Caco-2 (cell line): ENCODE results near the gene HID1. TPM values are rescaled to one million over a fixed set of nuclear protein-coding genes. Genes with fewer than 3 reads are reported as not detected.
A peak's percentile ranks its signal among the peaks of the same experiment; 100 is the strongest.

Experiments used
- BruUV-seq: library from RNA; stranded (reverse); fragments of 400-500 nt; replicated peaks from 2 replicates; lab custom pipeline; 2021; lab: Mats Ljungman, UMichigan
- CTCF ChIA-PET: fragments of 300-600 bp; sonication (Branson Sonifier 250); formaldehyde crosslinking; loops from one replicate; lab custom pipeline; 2022; ENCODE audit warnings: antibody characterized with exemption; lab: Charles Lee
- POLR2A ChIA-PET: fragments of 300-600 bp; sonication (Branson Sonifier 250); formaldehyde crosslinking; loops from one replicate; lab custom pipeline; 2022; ENCODE audit warnings: antibody characterized with exemption; lab: Charles Lee
- DNase-seq, 2 experiments: peaks; one replicate each; pipeline versions ENCODE4 v3.0.0 to v3.0.0-alpha.2; 2020 to 2022
- H3K27me3 ChIP-seq: replicated peaks from 2 replicates; pipeline ENCODE4 v1.6.0; 2011; ENCODE audit warnings: low read length; ENCODE audit not compliant: control insufficient read depth, insufficient read depth
- H3K36me3 ChIP-seq: 2 replicates; pipeline ENCODE4 v1.5.1; 2011; ENCODE audit warnings: low read length; ENCODE audit not compliant: control insufficient read depth, insufficient read depth
- H3K4me1 ChIP-seq: fragments of 250-450 bp; sonication (Bioruptor Pico); 2 replicates; pipeline ENCODE4 v1.5.1; 2020; ENCODE audit warnings: mild to moderate bottlenecking
- H3K4me3 ChIP-seq: 2 replicates; pipeline ENCODE4 v1.5.1; 2011; ENCODE audit warnings: low read depth, mild to moderate bottlenecking, control low read depth, low read length
- H3K9me3 ChIP-seq: fragments of 250-450 bp; sonication (Bioruptor Pico); 2 replicates; pipeline ENCODE4 v1.5.1; 2020; ENCODE audit warnings: mild to moderate bottlenecking, moderate library complexity
- H3K27ac Mint-ChIP-seq: one replicate; pipeline ENCODE4 v1.8.0; 2022; ENCODE audit warnings: mixed read lengths; ENCODE audit not compliant: unreplicated experiment
- H3K27me3 Mint-ChIP-seq: one replicate; pipeline ENCODE4 v1.8.0; 2022; ENCODE audit warnings: mixed read lengths; ENCODE audit not compliant: insufficient read depth, unreplicated experiment
- H3K36me3 Mint-ChIP-seq: one replicate; pipeline ENCODE4 v1.8.0; 2022; ENCODE audit warnings: mild to moderate bottlenecking, mixed read lengths; ENCODE audit not compliant: insufficient read depth, unreplicated experiment
- H3K4me1 Mint-ChIP-seq: one replicate; pipeline ENCODE4 v1.8.0; 2022; ENCODE audit warnings: low read depth, mixed read lengths; ENCODE audit not compliant: unreplicated experiment
- H3K4me3 Mint-ChIP-seq: one replicate; pipeline ENCODE4 v1.8.0; 2022; ENCODE audit warnings: mild to moderate bottlenecking, moderate library complexity, mixed read lengths; ENCODE audit not compliant: unreplicated experiment
- H3K9me3 Mint-ChIP-seq: one replicate; pipeline ENCODE4 v1.8.0; 2022; ENCODE audit warnings: mixed read lengths; ENCODE audit not compliant: unreplicated experiment
- CTCF ChIP-seq, 2 experiments: fragments of 200-600 bp in 1 of 2; IDR thresholded peaks; 1 replicate in 1 of 2; 2 replicates in 1 of 2; pipeline versions ENCODE4 v1.5.1 to v1.8.0; 2011 to 2022; ENCODE audit warnings: antibody characterized with exemption in 1 of 2, control low read depth in 1 of 2, inconsistent platforms in 1 of 2, low read depth in 1 of 2, low read length in 1 of 2, mild to moderate bottlenecking in 1 of 2, moderate library complexity in 1 of 2; ENCODE audit not compliant: insufficient read depth in 1 of 2, severe bottlenecking in 1 of 2, unreplicated experiment in 1 of 2
- intact Hi-C: fragments of 100-400 bp; cut with micrococcal nuclease; formaldehyde crosslinking; loops from one replicate; pipeline ENCODE4 v1.10.0; 2022; ENCODE audit not compliant: unreplicated experiment
- total RNA-seq: library from RNA; stranded (reverse); gene quantifications from 2 replicates; pipeline ENCODE4 v1.2.3, GENCODE V29; 2022

The HID1 gene
- total RNA-seq, 1 experiment from 2014 or later, result 29.8 TPM

GRCh38 chr17:74981979-74982662 lies 9.6 kb upstream of the HID1 start:
- intact Hi-C loops, result loop anchor here (1.0 kb wide), 2 partner anchors 10 to 21 kb away; partner anchors contain the start of gene HID1
- peak; percentile 89 to 93 for DNase-seq
- peak overlapping the region; percentile 58 for H3K4me3 ChIP-seq
- no peaks in the 10 kb centered on the region for H3K9me3 Mint-ChIP-seq
- H3K36me3 ChIP-seq, result no peaks in the 10 kb centered on the region
- TF ChIP-seq CTCF (IDR thresholded peaks at IDR 0.05; ENCODE audit: insufficient read depth in 1 of 2, low read depth in 1 of 2, low read length in 1 of 2, severe bottlenecking in 1 of 2, unreplicated experiment in 1 of 2), result no peak
- H3K4me3 Mint-ChIP-seq, result peak overlapping the region; percentile 95
- ChIA-PET POLR2A (interaction anchor here (0.7 to 1.4 kb wide), 4 partner anchors 9 to 109 kb away, joined by 3 to 13 read pairs (median 6); partner anchors contain the start of genes FDXR, HID1 and MRPL58), CTCF (interaction anchor here (0.6 to 1.7 kb wide), 5 partner anchors 8 to 206 kb away, joined by 3 to 18 read pairs (median 4); partner anchors contain the start of gene NAT9)
- H3K9me3 ChIP-seq, result no peaks in the 10 kb centered on the region
- peaks cover 13% of the 10 kb centered on the region for H3K4me1 ChIP-seq
- no peaks in the 10 kb centered on the region for H3K27me3 Mint-ChIP-seq
- H3K4me1 Mint-ChIP-seq, result peaks cover 7% of the 10 kb centered on the region
- peaks cover 6% of the 10 kb centered on the region for H3K36me3 Mint-ChIP-seq
- H3K27me3 ChIP-seq, result no peaks in the 10 kb centered on the region
- BruUV-seq, result no TSS peak
- H3K27ac Mint-ChIP-seq, result peak overlapping the region; percentile 88

GRCh38 chr17:74981318-74981978 lies 8.9 kb upstream of the HID1 start:
- ChIA-PET POLR2A (no interaction called here), CTCF (no interaction called here)
- Histone ChIP-seq H3K27me3 (no peaks in the 10 kb centered on the region), H3K4me1 (peaks cover 13% of the 10 kb centered on the region), H3K36me3 (no peaks in the 10 kb centered on the region), H3K9me3 (no peaks in the 10 kb centered on the region), H3K4me3 (peak overlapping the region; percentile 58)
- DNase-seq, result no peak
- Mint-ChIP-seq H3K9me3 (no peaks in the 10 kb centered on the region), H3K4me3 (peak overlapping the region; percentile 95), H3K4me1 (peaks cover 7% of the 10 kb centered on the region), H3K27me3 (peaks cover 2% of the 10 kb centered on the region), H3K36me3 (peaks cover 6% of the 10 kb centered on the region), H3K27ac (peak overlapping the region; percentile 88)
- BruUV-seq, result TSS peak; percentile 94
- intact Hi-C loops, result no loop called here
- no peak for TF ChIP-seq CTCF (IDR thresholded peaks at IDR 0.05; ENCODE audit: insufficient read depth in 1 of 2, low read depth in 1 of 2, low read length in 1 of 2, severe bottlenecking in 1 of 2, unreplicated experiment in 1 of 2)

GRCh38 chr17:74979408-74980146 lies 7.0 kb upstream of the HID1 start:
- POLR2A ChIA-PET, result no interaction called here
- intact Hi-C loops, result no loop called here
- Mint-ChIP-seq H3K27me3 (peaks cover 2% of the 10 kb centered on the region), H3K36me3 (peaks cover 6% of the 10 kb centered on the region), H3K9me3 (no peaks in the 10 kb centered on the region), H3K4me3 (no peak overlapping the region), H3K4me1 (no peaks in the 10 kb centered on the region), H3K27ac (no peak overlapping the region)
- H3K4me1 ChIP-seq, result peaks cover 13% of the 10 kb centered on the region
- no peak for TF ChIP-seq CTCF (IDR thresholded peaks at IDR 0.05; ENCODE audit: insufficient read depth in 1 of 2, low read depth in 1 of 2, low read length in 1 of 2, severe bottlenecking in 1 of 2, unreplicated experiment in 1 of 2)
- no peaks in the 10 kb centered on the region for H3K36me3 ChIP-seq
- H3K27me3 ChIP-seq, result no peaks in the 10 kb centered on the region
- no TSS peak for BruUV-seq
- no peak for DNase-seq
- CTCF ChIA-PET, result no interaction called here
- H3K9me3 ChIP-seq, result no peaks in the 10 kb centered on the region
- H3K4me3 ChIP-seq, result no peak overlapping the region
